Dedifferentiated amniotic fluid mesenchymal stem cell (primary cell): Measurements from ENCODE around the gene UBE2D2.

Experiments used
- DNase-seq: peaks from one replicate; pipeline ENCODE4 v3.0.0-alpha.2; 2016; ENCODE audit errors: extremely low spot score

UBE2D2 gene

DNA sequence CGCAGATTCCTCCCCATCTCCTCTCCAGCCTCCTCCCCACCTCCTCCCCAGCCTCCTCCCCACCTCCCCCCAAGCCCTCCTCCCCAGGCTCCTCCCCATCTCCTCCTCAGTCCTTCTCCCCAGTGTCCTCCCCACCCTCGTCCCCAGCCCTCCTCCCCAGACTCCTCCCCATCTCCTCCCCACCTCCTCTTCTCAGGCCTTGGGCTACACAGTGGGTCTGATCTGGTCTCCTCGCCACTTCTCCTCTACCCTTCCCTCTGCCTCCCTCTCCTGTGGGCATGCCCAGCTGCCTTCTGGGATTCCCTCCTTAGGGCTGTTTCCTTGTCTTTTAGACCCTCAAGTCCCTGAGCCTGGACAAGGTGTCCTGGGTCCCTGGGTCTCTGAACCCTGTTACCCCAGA is 115.3 kb downstream of the UBE2D2 start:
- DNase-seq = no peak

DNA sequence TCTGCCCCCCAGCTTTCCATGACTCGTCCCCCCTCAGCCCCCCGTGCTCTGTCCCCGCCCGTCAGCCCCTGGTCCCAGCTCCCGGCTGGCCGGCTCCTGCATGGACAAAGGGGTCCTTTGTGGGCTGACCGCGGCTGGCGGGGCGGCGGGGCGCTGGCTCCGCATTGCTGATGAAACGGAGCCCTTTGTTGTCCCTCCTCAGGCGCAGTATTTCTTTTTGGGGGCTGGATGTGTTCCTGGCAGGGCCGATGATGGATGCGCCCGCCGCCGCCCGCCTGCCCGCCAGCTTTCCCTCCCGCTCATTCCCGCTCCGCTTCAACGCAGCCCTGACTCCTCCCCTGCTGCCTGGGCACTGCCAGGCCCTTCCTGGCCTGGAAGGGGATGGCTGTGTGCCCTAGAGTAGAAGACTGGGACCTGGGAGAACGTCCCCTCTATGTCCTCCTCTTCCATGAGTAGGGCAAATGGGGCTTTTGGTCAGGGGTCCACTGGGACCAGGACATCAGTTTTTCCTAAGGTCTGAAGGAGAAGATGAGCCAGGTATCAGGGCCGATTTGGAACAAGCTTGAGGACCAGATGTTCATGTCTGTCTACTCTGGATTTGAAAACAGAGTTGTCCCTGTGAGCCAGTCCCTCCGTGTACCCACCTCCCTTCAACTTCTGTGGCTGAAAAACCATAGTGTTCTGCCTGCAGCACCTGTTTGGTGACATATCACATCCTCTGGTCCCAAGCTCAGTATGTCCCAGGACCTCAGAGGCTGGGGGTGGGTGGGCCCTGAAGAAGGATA is 116.0 kb downstream of the UBE2D2 start:
- DNase-seq = no peak
